ENCODE results near the gene CDC42EP2.

GRCh38 chr11:65310215-65310614 lies 4.5 kb upstream of the CDC42EP2 start:
- TF ChIP-seq POLR2A (IDR thresholded peaks at IDR 0.05; ENCODE audit: low read length): no peak
- no peak for TF ChIP-seq GATA1 (IDR thresholded peaks at IDR 0.05; ENCODE audit: low read depth, low read length)
